Glutamatergic neuron (in vitro differentiated cells): ENCODE results near the gene VSTM4. TPM values are rescaled to one million over a fixed set of nuclear protein-coding genes. Genes with fewer than 3 reads are reported as not detected.

Source experiments
- DNase-seq: peaks from one replicate; pipeline ENCODE4 v3.0.0; 2022
- H3K27ac Mint-ChIP-seq: one replicate; pipeline ENCODE4 v1.8.0; 2020; ENCODE audit warnings: mild to moderate bottlenecking, mixed read lengths, inconsistent platforms; ENCODE audit not compliant: unreplicated experiment
- H3K27me3 Mint-ChIP-seq: one replicate; pipeline ENCODE4 v1.8.0; 2020; ENCODE audit warnings: mild to moderate bottlenecking, moderate library complexity, mixed read lengths, inconsistent platforms; ENCODE audit not compliant: unreplicated experiment
- H3K36me3 Mint-ChIP-seq: one replicate; pipeline ENCODE4 v1.8.0; 2020; ENCODE audit warnings: mild to moderate bottlenecking, mixed read lengths, inconsistent platforms; ENCODE audit not compliant: unreplicated experiment
- H3K4me1 Mint-ChIP-seq: one replicate; pipeline ENCODE4 v1.8.0; 2020; ENCODE audit warnings: mild to moderate bottlenecking, low read depth, mixed read lengths, inconsistent platforms; ENCODE audit not compliant: unreplicated experiment
- H3K4me3 Mint-ChIP-seq: one replicate; pipeline ENCODE4 v1.8.0; 2020; ENCODE audit warnings: mild to moderate bottlenecking, mixed read lengths, inconsistent platforms; ENCODE audit not compliant: unreplicated experiment
- H3K9me3 Mint-ChIP-seq: one replicate; pipeline ENCODE4 v1.8.0; 2020; ENCODE audit warnings: mild to moderate bottlenecking, moderate library complexity, mixed read lengths, inconsistent platforms; ENCODE audit not compliant: unreplicated experiment
- total RNA-seq: library from RNA; stranded (reverse); fragmentation: NEBNext Ultra II Directional; extraction: Animal tissue kit (Norgen Biotek cat#: 25700); gene quantifications from one replicate; pipeline ENCODE4 v1.2.1, GENCODE V29; 2021; ENCODE audit not compliant: unreplicated experiment
- TF ChIP-seq, protein P1 (sequence below): fragments of 200-600 bp; sonication (generic); IDR thresholded peaks from one replicate; pipeline ENCODE4 v1.5.0; 2021; ENCODE audit not compliant: partially characterized antibody, unreplicated experiment

Gene VSTM4
- total RNA-seq, 1 donor from 2014 or later, result 2.0 TPM

DNA sequence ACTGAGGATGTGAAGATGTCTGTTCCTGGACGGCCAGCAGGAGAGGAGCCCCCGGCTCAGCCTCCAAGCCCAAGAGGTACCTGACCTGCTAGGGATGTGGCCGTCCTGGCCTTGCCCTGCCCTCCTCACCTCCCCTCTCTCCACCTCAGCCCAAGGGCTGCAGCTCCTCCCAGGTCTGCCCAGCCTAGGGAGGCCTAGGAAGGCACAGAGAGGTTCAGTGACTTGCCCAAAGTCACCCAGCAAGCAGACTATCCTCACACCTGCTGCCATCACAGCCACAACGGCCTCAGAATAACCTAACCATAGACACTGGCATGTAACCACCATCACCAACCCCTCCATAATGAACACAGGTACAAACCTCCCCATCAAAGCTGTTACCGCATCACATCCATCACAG lies 137.0 kb downstream of the VSTM4 start:
- peaks cover 5% of the 10 kb centered on the region for H3K27me3 Mint-ChIP-seq
- peaks cover 10% of the 10 kb centered on the region for H3K4me1 Mint-ChIP-seq
- no peak overlapping the region for H3K27ac Mint-ChIP-seq
- H3K36me3 Mint-ChIP-seq, result no peaks in the 10 kb centered on the region
- TF ChIP-seq, protein P1, sequence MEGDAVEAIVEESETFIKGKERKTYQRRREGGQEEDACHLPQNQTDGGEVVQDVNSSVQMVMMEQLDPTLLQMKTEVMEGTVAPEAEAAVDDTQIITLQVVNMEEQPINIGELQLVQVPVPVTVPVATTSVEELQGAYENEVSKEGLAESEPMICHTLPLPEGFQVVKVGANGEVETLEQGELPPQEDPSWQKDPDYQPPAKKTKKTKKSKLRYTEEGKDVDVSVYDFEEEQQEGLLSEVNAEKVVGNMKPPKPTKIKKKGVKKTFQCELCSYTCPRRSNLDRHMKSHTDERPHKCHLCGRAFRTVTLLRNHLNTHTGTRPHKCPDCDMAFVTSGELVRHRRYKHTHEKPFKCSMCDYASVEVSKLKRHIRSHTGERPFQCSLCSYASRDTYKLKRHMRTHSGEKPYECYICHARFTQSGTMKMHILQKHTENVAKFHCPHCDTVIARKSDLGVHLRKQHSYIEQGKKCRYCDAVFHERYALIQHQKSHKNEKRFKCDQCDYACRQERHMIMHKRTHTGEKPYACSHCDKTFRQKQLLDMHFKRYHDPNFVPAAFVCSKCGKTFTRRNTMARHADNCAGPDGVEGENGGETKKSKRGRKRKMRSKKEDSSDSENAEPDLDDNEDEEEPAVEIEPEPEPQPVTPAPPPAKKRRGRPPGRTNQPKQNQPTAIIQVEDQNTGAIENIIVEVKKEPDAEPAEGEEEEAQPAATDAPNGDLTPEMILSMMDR, result no peak
- peaks cover 8% of the 10 kb centered on the region for H3K9me3 Mint-ChIP-seq
- no peak for DNase-seq
- no peak overlapping the region for H3K4me3 Mint-ChIP-seq

DNA sequence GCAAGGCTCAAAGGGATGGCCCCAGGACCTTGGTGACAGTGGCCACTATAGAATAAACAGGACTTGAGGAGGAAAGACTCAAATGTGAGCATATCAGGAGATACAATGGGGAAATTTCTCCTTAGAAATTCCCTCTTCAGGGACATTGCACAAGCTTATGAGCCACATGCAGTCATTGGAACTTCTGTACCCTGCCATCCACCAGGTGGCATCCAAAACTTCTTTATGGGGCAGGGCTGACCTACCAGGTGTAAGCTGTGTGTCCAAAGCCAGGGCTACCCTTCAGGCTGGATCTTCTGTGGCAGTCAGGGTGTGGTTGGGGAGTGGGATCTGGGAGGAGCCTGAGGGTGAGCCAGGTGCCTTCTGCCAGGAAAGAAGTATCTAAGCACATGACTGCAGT lies 139.1 kb downstream of the VSTM4 start:
- H3K9me3 Mint-ChIP-seq, result peaks cover 6% of the 10 kb centered on the region
- DNase-seq, result no peak

DNA sequence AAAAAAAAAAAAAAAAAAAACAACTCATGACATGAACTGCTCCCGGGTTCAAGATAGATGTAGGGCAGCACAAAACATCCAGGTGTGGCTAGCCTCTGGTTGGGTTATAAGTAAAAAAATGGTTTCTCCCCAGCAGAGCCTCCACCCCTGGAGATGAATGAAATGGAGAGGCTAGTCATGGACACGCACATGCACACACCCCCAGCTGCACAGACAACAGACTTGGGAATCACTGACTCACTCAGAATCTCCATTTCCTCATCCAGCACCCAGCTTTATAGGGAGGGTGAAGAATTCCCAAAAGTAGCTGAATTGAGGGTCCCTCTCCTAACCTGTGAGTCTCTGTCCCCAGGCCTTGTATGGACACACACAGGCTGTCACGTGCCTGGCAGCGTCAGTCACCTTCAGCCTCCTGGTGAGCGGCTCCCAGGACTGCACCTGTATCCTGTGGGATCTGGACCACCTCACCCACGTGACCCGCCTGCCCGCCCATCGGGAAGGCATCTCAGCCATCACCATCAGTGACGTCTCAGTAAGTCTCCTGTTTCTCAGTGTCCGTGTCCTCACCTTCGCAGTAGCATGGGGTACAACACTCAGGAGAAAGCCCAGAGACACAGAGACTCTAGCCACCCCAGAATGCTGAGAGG lies 140.7 kb downstream of the VSTM4 start:
- DNase-seq, result no peak
- Mint-ChIP-seq H3K4me1 (peaks cover 2% of the 10 kb centered on the region), H3K27ac (no peak overlapping the region), H3K27me3 (peaks cover 3% of the 10 kb centered on the region), H3K36me3 (no peaks in the 10 kb centered on the region), H3K9me3 (peaks cover 5% of the 10 kb centered on the region), H3K4me3 (no peak overlapping the region)
- TF ChIP-seq, protein P1, result no peak

More for the DNA sequence above, 139.1 kb downstream of the VSTM4 start:
- TF ChIP-seq, protein P1, result no peak
- H3K27me3 Mint-ChIP-seq, result peaks cover 6% of the 10 kb centered on the region
- no peaks in the 10 kb centered on the region for H3K36me3 Mint-ChIP-seq
- H3K27ac Mint-ChIP-seq, result no peak overlapping the region
- peaks cover 6% of the 10 kb centered on the region for H3K4me1 Mint-ChIP-seq
- H3K4me3 Mint-ChIP-seq, result no peak overlapping the region

DNA sequence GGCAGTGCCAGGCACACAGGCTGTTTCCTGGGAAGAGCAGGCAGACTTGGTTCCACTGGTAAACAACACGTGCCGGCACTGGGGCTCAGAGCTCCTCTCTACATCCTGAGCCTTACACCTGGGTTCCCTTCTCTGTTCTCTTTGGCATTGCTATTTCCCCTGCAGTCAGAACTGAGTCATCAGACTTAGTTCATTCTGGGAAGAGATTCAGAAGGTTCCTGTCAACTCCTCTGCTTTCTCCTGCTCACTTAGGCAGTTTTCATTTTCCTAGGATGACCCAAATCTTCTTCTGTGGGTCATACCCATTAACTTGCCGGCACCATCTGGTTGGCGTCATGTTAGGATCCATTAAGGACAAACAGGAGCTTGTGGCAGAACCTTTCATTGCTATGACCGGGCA lies 142.3 kb downstream of the VSTM4 start:
- Mint-ChIP-seq H3K27me3 (peaks cover 3% of the 10 kb centered on the region), H3K4me3 (no peak overlapping the region), H3K36me3 (no peaks in the 10 kb centered on the region), H3K27ac (no peak overlapping the region), H3K4me1 (no peaks in the 10 kb centered on the region), H3K9me3 (peaks cover 5% of the 10 kb centered on the region)
- TF ChIP-seq, protein P1, result no peak
- no peak for DNase-seq

DNA sequence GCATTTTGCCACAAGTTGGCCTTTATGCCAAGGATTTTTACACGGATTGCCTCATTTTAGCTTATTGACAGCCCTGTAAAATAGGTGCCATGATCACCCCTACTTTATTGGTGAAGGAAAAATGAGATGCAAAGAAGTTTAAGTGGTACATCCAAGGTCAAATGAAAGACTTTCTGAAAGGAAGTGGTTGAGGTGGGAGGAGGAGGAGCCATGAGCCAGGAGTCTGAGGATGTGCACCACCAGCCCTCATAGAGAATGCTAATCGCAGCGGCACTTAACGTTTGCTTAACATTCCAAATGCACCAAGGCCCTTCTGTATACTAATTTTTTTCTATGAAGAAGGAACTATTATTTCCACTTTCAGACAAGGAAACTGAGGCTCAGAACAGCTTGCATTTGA lies 144.7 kb downstream of the VSTM4 start:
- H3K9me3 Mint-ChIP-seq, result peaks cover 7% of the 10 kb centered on the region
- peaks cover 3% of the 10 kb centered on the region for H3K27me3 Mint-ChIP-seq
- TF ChIP-seq, protein P1, result no peak
- H3K4me1 Mint-ChIP-seq, result no peaks in the 10 kb centered on the region
- no peak overlapping the region for H3K4me3 Mint-ChIP-seq
- H3K36me3 Mint-ChIP-seq, result no peaks in the 10 kb centered on the region
- no peak for DNase-seq
- no peak overlapping the region for H3K27ac Mint-ChIP-seq
